ENCODE data around the gene CCDC50.

- TF ChIP-seq GATA2 (IDR thresholded peaks at IDR 0.05; ENCODE audit: low read depth, low read length): no peak
- no peak for TF ChIP-seq GATA3 (IDR thresholded peaks at IDR 0.05; ENCODE audit: low read depth, low read length)
Observed at GRCh38 chr3:191329654-191330529, 698 bp downstream of the CCDC50 start, which contains the start of gene UTS2B.

Data from SH-SY5Y (cell line).